ENCODE data around the gene UQCRC2.

Gene UQCRC2

DNA sequence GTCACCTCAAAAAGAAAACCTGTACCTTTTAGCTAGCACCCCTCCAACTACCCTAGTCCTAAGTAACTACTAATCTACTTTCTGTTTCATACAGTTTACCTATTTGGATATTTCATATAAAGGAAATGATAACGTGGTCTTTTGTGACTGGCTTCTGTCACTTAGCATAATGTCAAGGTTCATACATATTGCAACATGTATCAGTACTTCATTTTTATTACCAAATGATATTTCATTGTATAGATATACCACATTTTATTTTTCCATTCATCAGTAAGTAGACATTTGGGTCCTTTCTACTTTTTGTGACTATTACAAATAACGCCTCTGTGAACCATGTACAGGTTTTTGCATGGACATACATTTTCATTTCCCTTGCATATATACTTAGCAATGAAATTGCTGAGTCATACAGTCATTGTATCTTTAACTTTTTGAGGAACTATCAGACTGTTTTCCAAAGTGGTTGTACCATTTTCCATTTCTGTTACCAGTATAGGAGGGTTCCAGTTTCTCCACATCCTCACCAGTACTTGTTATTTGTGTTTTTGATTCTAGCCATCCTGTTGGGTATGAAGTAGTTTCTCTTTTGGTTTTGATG lies 78.4 kb downstream of the UQCRC2 start:
- TF ChIP-seq, protein P1, sequence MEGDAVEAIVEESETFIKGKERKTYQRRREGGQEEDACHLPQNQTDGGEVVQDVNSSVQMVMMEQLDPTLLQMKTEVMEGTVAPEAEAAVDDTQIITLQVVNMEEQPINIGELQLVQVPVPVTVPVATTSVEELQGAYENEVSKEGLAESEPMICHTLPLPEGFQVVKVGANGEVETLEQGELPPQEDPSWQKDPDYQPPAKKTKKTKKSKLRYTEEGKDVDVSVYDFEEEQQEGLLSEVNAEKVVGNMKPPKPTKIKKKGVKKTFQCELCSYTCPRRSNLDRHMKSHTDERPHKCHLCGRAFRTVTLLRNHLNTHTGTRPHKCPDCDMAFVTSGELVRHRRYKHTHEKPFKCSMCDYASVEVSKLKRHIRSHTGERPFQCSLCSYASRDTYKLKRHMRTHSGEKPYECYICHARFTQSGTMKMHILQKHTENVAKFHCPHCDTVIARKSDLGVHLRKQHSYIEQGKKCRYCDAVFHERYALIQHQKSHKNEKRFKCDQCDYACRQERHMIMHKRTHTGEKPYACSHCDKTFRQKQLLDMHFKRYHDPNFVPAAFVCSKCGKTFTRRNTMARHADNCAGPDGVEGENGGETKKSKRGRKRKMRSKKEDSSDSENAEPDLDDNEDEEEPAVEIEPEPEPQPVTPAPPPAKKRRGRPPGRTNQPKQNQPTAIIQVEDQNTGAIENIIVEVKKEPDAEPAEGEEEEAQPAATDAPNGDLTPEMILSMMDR (IDR thresholded peaks at IDR 0.05; ENCODE audit: low read depth, low read length) = no peak
- DNase-seq (ENCODE audit: low read depth in 2 of 2) = no peak
- no peak overlapping the region for H3K4me3 ChIP-seq (replicated peaks in 1 of 2; ENCODE audit: low read depth in 2 of 2, low read length in 2 of 2)
